ENCODE measurements around the gene CALB2.

GRCh38 chr16:71352466-71352865 lies 6.1 kb upstream of the CALB2 start:
- TF ChIP-seq POLR2A (IDR thresholded peaks at IDR 0.05) (no peak), CTCF (IDR thresholded peaks at IDR 0.05) (no peak)

Data from body of pancreas (tissue), 4 donors.